GM12873 (cell line): Measurements from ENCODE around the gene SEL1L3.

Experiments
- TF ChIP-seq, protein P1 (sequence below): IDR thresholded peaks from 2 replicates; pipeline ENCODE4 v1.5.1; 2012; ENCODE audit warnings: low read depth, mild to moderate bottlenecking, moderate library complexity, low read length, control low read depth; ENCODE audit not compliant: insufficient read depth; ENCODE audit errors: missing control alignments

SEL1L3 gene

DNA sequence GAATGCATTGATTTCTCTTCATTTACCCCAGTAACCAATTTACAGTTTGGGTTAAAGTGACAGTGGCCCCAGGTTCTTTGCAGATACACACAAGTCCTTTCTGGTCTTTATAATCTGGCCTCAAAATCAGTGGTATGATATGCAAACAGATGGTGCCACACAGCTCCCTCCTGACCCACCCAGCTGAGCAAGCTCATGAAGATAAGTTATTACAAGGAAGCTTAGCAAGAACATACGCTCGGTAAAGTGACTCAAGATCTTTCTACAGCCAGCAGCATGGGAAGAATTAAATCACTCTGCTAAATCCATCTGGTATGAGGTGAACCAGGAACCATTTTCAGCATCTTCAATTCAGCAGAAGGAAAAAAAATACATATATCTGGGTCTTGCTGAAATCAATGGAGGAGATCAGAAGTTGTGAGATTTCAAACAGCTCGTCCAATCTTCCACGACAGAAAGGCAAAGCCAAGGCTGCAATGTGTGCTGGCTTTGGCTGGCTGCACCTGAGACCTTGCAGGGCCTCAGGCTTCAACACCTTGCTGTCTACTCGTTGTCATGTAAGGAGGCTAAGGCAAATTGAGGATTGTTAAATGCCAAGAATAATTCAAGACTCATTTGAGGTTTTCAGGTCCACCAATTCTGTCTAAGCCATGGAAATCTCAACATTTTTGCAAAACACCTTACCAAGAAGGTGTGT, 28.2 kb downstream of the SEL1L3 start:
- TF ChIP-seq, protein P1, sequence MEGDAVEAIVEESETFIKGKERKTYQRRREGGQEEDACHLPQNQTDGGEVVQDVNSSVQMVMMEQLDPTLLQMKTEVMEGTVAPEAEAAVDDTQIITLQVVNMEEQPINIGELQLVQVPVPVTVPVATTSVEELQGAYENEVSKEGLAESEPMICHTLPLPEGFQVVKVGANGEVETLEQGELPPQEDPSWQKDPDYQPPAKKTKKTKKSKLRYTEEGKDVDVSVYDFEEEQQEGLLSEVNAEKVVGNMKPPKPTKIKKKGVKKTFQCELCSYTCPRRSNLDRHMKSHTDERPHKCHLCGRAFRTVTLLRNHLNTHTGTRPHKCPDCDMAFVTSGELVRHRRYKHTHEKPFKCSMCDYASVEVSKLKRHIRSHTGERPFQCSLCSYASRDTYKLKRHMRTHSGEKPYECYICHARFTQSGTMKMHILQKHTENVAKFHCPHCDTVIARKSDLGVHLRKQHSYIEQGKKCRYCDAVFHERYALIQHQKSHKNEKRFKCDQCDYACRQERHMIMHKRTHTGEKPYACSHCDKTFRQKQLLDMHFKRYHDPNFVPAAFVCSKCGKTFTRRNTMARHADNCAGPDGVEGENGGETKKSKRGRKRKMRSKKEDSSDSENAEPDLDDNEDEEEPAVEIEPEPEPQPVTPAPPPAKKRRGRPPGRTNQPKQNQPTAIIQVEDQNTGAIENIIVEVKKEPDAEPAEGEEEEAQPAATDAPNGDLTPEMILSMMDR = no peak

GRCh38 chr4:25830548-25830947, 32.2 kb downstream of the SEL1L3 start:
- TF ChIP-seq, protein P1 = no peak

DNA sequence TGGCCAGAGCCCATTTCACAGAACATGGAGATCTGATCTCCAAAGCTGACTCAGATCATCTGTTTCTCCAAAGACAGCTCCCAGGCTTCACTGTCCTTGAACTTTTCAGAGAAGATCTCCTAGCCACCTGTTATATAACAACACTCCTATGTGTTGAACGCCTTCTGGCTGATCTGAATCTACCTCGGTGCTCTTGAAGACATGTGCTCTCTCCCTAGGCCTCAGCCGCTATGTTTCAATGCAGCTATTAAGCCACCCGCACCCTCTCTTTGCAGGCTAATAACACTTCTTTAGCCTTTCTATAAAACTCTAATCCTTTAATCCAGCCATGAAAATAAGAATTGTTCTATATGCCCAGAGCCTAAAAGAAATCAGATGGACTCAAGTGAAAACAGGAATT, 34.9 kb downstream of the SEL1L3 start:
- TF ChIP-seq, protein P1 = no peak

DNA sequence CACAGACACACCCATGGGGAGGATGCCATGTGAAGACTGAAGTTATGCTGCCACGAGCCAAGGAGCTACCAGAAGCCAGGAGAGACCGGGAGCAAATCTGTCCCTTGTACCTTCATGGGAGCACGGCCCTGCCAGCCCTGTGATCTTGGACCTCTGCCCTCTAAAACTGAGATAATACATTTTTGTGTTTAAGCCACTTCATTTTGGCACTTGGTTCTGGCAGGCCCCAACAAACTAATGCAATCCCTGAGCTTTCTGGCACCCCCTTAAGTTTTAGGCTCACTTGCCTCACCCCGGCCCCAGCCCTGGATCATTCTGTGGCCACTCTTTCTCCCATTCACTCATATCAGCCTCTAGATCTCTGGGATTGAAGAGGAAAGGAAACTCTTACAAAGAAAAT, 35.4 kb downstream of the SEL1L3 start:
- TF ChIP-seq, protein P1 = no peak

GRCh38 chr4:25826074-25826752, 36.6 kb downstream of the SEL1L3 start:
- TF ChIP-seq, protein P1 = no peak

DNA sequence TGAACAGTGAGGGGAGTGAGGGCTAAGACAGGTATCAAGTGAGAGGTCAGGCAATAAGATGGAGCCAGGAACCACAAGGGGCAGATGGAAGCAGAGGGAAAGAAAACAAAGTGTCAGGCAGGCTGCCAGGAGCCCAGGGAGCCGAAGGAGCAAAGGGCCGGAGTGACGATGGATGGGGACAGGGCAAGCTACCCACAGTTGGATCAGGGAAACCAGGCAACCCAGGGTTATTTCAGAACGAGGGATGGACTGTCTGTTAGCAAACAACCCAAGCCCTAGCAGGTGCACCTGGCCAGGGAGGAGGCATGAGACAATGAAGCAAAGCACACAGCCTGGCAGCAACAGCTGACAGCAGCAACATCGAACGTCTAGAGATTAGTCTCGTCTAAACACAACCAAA, 39.2 kb downstream of the SEL1L3 start:
- TF ChIP-seq, protein P1 = no peak

DNA sequence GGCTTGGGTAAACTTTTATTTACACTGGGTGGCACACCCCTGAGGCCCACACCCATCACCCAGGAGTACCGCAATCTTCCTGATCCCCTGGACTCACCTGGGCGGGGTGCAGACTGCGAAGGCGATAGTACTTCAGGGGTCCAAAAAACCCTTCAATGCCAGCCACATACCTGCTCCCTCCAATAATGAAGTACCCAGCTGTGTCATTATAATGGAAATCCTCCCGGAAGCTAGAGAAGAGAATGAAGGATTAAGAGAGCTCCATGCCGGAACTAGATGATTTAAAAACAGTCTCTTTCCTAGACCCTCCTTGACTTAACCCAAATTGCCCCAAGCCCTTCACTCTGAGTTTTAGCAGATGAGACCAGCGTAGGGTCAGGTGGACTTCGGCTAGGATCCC, 40.9 kb downstream of the SEL1L3 start:
- TF ChIP-seq, protein P1 = no peak
